ENCODE data around the gene METTL25.

GRCh38 chr12:82504409-82504808 is 146.1 kb downstream of the METTL25 start:
- TF ChIP-seq, protein P1, sequence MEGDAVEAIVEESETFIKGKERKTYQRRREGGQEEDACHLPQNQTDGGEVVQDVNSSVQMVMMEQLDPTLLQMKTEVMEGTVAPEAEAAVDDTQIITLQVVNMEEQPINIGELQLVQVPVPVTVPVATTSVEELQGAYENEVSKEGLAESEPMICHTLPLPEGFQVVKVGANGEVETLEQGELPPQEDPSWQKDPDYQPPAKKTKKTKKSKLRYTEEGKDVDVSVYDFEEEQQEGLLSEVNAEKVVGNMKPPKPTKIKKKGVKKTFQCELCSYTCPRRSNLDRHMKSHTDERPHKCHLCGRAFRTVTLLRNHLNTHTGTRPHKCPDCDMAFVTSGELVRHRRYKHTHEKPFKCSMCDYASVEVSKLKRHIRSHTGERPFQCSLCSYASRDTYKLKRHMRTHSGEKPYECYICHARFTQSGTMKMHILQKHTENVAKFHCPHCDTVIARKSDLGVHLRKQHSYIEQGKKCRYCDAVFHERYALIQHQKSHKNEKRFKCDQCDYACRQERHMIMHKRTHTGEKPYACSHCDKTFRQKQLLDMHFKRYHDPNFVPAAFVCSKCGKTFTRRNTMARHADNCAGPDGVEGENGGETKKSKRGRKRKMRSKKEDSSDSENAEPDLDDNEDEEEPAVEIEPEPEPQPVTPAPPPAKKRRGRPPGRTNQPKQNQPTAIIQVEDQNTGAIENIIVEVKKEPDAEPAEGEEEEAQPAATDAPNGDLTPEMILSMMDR (IDR thresholded peaks at IDR 0.05): no peak
- no peak for TF ChIP-seq POLR2A (IDR thresholded peaks at IDR 0.05; ENCODE audit: low read depth)
- no peak for TF ChIP-seq EP300 (IDR thresholded peaks at IDR 0.05)
- TF ChIP-seq POLR2AphosphoS5 (IDR thresholded peaks at IDR 0.05): no peak
